ENCODE measurements around the gene COCH.

COCH gene

DNA sequence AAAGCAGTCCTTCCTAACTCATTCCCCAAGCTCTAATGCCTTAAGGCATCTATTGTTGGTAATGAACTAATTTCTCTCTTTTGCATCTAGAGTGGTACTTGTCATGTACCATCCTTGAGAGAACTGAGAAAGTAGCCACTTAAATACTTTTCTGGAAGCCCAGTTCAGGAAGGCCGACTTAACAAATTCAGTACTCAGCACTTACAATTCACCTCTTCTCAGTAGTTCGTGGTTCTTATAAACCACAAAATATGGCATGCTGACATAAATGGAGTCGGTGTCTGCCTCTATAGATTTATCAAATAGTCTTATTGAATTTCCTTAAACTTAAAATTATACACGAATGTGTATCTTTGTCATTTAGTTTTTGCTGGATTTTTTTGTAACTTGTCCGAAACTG, 9.4 kb upstream of the COCH start:
- TF ChIP-seq, protein P1, sequence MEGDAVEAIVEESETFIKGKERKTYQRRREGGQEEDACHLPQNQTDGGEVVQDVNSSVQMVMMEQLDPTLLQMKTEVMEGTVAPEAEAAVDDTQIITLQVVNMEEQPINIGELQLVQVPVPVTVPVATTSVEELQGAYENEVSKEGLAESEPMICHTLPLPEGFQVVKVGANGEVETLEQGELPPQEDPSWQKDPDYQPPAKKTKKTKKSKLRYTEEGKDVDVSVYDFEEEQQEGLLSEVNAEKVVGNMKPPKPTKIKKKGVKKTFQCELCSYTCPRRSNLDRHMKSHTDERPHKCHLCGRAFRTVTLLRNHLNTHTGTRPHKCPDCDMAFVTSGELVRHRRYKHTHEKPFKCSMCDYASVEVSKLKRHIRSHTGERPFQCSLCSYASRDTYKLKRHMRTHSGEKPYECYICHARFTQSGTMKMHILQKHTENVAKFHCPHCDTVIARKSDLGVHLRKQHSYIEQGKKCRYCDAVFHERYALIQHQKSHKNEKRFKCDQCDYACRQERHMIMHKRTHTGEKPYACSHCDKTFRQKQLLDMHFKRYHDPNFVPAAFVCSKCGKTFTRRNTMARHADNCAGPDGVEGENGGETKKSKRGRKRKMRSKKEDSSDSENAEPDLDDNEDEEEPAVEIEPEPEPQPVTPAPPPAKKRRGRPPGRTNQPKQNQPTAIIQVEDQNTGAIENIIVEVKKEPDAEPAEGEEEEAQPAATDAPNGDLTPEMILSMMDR (IDR thresholded peaks at IDR 0.05) = no peak

DNA sequence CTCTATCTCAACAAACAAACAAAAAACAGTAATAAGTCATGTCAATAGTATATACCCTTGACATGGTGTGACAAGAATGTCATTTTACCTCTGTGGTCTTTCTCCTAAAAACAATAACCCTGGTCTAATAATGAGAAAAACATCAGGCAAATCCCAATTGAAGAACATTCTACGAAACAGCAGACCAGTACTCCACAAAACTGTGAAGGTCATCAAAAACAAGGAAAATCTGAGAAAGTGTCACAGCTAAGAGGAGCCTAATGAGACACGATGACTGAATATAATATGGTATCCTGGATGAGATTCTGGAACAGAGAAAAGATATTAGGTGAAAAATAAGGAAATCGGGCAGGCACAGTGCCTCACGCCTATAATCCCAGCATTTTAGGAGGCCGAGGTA, 5.6 kb upstream of the COCH start:
- TF ChIP-seq, protein P1 (IDR thresholded peaks at IDR 0.05) = no peak

GRCh38 chr14:30869551-30870155, 4.7 kb upstream of the COCH start:
- TF ChIP-seq, protein P1 (IDR thresholded peaks at IDR 0.05) = no peak

DNA sequence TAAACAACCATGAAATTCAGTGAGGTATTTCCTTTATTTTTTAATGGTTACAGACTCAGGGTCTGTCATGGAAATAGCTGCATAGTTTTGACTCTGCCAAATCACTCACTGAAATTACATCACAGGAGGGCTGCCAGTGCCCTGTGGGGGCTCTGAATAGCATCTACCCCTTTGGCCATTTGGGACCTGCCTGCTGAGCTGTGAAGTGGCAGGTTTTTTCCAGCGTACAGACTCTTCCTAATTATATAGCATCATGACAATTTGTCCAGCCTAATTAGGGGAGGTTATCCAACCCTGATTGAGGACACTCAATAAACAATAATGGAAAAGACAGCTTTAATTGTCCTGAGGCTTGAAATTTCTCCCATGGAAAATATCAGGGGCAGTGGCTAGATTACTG, 1.8 kb upstream of the COCH start:
- TF ChIP-seq, protein P1 (IDR thresholded peaks at IDR 0.05) = no peak

GRCh38 chr14:30873308-30874119, 845 bp upstream of the COCH start:
- TF ChIP-seq, protein P1 (IDR thresholded peaks at IDR 0.05) = no peak

DNA sequence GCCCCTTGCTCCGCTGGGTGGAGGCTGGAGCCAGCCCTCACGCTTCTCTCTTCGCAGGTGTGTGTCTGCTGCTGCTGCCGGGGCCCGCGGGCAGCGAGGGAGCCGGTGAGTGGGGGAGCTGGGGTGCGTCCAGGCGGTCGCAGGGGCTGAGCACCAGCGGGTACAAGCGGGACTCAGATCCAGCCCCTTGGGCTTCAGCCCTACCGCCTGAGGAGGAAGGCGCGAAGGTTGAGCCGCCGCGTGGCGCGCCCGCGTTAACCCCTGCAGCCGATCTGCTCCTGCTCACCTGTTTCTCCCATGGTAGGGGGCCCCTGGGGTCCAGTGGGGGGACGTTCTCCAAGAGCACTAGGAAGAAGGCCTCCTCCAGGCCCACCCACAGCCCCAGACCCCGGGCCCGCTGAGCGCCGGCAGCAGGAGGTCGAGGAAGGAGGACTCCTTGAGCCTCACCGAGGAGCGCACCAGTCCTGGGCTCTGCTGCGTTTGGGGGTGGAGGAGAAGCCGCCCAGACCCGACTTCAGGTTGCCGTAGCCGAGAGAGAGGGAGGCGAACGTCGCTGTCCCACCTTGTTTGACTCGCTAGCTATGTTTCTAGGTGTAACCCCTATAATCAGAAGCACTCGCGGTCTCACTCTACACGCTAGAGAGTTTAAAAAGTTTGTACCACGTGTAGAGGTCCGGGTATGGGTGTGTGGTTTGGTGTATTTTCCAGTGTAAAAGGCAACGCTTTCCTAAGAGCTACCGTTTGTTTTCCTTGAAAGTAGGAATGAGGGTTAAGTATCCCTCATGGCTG, 834 bp downstream of the COCH start:
- TF ChIP-seq, protein P1 (IDR thresholded peaks at IDR 0.05) = no peak

DNA sequence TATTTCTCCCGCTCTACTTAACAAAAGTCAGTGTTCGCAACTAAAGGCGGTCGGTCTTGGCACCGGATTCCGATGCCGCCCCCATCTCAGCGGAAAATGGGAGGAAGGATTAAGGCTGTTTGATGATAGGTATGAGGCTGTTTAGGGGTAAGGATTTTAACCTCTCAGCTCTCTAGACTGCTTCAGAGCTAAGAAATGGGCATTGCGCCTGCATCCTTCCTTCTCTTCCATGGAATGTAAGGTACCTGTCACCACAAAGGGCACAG, 1.4 kb downstream of the COCH start:
- TF ChIP-seq, protein P1 (IDR thresholded peaks at IDR 0.05) = no peak

All from LNCAP (cell line).